MM.1S (cell line): ENCODE measurements around the gene SLC9A3.

ENCODE experiments used
- EZH2 ChIP-seq: fragments of 300-600 bp; sonication (generic); optimal IDR thresholded peaks from 2 replicates; pipeline ENCODE3; 2017; ENCODE audit warnings: low read depth, mild to moderate bottlenecking, antibody characterized with exemption, low read length, mixed read lengths
- TF ChIP-seq, protein P1 (sequence below): fragments of 300-600 bp; sonication (generic); IDR thresholded peaks from 2 replicates; pipeline ENCODE4 v1.5.1; 2016; ENCODE audit warnings: antibody characterized with exemption, low read length, mixed read lengths

DNA sequence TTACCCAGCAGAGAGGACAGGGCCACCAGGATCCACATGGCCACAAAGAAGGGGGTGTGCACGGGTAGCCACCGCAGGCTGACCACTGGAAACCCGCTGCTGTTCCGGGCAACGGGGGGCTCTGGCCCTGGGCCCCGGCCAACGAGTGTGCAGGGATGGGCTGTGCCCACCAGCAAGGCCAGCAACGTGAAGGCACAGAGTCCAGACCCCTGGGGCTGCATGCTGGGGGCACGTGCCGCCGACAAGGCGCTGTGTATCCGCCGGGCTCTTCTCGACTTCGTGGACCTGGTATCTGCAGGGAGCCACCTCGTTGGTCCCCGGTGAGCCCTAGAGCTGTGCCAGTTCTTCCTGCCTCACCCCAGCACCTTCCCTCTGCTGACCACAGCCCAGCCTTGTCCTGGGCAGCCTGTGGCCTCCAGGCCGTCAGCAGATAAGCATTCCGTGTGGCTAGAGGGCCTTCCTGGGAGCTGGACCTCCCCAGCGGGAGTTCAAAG, 45.7 kb upstream of the SLC9A3 start:
- TF ChIP-seq, protein P1, sequence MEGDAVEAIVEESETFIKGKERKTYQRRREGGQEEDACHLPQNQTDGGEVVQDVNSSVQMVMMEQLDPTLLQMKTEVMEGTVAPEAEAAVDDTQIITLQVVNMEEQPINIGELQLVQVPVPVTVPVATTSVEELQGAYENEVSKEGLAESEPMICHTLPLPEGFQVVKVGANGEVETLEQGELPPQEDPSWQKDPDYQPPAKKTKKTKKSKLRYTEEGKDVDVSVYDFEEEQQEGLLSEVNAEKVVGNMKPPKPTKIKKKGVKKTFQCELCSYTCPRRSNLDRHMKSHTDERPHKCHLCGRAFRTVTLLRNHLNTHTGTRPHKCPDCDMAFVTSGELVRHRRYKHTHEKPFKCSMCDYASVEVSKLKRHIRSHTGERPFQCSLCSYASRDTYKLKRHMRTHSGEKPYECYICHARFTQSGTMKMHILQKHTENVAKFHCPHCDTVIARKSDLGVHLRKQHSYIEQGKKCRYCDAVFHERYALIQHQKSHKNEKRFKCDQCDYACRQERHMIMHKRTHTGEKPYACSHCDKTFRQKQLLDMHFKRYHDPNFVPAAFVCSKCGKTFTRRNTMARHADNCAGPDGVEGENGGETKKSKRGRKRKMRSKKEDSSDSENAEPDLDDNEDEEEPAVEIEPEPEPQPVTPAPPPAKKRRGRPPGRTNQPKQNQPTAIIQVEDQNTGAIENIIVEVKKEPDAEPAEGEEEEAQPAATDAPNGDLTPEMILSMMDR: no peak
- TF ChIP-seq EZH2: no peak
